GM19035 (cell line): ENCODE results near the gene CBFA2T2.
"Not testable (repeated sequence)": the region's sequence is repeated elsewhere in the genome, so short reads cannot be mapped to it uniquely, and the experiment has no call there.

Source experiments
- ATAC-seq: cut with Tn5 transposase; IDR thresholded peaks from one replicate; pipeline ENCODE4 v1.9.1; 2021; ENCODE audit not compliant: unreplicated experiment

CBFA2T2 gene

GRCh38 chr20:33470457-33470856 lies 19.4 kb upstream of the CBFA2T2 start:
- ATAC-seq = no peak

GRCh38 chr20:33470866-33471265 lies 19.0 kb upstream of the CBFA2T2 start:
- no peak for ATAC-seq

DNA sequence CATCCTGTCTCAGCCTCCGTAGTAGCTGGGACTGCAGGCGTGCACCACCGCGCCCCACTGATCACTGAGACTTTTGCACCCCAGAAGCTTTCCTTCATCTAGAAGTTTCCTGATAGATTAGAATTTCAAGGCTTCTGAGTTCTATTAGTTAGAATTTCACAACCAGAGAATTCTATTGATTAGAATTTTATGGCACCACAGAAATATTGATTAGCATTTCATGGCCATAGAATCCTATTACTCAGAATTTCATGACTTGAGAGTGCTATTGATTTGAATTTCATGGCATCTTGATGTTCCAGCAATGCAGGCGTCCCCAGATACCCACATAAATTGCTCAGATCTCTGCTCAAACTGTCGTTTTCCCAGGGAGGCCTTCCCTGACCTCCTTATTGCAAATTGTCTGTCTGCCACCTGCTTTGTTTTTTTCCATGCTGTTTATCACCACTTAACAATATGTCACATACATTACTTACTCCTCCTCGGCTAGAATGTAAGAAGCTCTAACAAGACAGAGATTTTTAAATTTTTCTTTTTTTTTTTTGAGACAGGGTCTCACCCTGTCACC lies 16.9 kb upstream of the CBFA2T2 start:
- ATAC-seq = no peak

DNA sequence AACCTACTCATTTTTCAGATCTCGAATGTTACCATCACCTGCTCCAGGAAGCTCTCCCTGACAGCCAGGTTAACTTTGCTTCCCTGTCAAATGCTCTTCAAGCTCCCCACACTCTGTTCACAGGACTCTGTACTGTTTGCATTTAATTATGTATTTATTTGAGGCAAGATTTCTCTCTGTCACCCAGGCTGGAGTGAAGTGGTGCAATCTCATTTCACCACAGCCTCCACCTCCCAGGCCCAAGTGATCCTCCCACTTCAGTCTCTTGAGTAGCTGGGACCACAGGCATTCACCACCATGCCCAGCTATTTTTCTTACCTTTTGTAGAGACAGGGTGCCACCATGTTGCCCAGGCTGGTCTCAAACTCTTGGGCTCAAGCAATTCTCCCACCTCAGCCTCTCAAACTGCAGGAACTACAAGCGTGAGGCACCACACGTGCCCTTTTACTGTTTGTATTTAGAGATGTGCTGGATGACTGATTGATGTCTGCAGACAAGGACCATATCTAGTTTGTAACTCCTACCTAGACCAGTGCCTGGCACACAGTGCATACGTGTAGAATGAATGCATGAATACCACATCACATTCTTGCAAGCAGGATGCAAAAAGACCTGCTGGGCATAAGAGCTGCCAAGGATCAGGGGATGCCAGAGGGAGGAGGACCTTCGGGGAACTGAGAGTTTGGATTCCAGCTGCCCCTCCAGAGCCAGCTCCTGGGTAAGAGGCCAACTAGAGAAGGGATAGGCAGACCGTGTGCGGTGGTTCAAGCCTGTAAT lies 15.6 kb upstream of the CBFA2T2 start:
- no peak for ATAC-seq

DNA sequence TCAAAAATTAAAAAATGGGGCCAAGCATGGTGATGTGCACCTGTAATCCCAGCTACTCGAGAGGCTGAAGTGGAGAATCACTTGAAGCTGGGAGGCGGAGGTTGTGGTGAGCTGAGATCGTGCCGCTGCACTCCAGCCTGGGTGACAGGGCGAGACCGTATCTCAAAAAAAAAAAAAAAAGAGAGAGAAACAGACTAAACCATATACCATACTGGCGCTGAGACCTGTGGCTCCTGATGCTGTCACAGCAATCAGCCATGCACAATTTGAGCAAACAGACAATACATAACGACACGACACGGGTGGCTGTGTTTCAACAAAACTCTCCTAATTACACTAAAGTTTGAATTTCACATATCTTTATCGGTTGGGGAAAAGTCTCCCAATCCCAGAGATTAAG lies 14.9 kb upstream of the CBFA2T2 start:
- ATAC-seq = no peak

DNA sequence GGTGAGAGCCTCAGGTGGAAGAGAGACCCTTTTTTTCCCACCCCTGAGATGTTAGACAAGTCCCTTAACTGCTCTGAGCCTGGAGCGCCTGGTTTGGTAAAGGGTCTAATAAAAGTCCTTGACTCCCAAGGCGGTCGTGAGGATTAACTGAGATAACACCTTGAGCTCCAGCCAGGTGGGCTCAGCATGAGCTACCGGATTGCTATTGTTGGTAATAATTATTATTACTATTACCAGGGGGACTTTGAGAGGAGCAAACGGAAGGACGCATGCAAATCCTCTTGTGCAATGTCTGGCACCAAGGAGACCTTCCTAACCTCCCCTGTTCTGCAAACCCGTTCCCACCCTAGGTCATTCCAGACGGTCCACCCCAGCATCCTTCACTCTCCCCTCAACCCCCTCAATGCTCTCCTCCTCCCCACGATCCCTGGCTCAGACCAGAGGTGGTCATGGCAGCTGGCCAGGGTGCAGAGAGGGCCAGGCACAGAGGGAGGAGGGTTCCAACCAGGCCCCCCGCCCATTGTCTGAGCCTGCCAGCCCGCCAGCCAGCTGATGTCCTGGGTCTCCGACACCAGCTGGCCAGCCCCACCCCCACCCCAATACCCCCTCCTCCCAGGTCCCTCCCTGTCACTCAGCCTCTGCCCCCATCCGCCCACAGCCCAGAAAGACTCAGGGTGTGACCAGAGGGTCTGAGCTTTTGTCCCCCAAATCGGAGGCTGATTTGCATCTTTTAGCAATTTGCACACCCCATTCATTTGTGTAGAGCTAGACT lies 14.3 kb upstream of the CBFA2T2 start:
- no peak for ATAC-seq

DNA sequence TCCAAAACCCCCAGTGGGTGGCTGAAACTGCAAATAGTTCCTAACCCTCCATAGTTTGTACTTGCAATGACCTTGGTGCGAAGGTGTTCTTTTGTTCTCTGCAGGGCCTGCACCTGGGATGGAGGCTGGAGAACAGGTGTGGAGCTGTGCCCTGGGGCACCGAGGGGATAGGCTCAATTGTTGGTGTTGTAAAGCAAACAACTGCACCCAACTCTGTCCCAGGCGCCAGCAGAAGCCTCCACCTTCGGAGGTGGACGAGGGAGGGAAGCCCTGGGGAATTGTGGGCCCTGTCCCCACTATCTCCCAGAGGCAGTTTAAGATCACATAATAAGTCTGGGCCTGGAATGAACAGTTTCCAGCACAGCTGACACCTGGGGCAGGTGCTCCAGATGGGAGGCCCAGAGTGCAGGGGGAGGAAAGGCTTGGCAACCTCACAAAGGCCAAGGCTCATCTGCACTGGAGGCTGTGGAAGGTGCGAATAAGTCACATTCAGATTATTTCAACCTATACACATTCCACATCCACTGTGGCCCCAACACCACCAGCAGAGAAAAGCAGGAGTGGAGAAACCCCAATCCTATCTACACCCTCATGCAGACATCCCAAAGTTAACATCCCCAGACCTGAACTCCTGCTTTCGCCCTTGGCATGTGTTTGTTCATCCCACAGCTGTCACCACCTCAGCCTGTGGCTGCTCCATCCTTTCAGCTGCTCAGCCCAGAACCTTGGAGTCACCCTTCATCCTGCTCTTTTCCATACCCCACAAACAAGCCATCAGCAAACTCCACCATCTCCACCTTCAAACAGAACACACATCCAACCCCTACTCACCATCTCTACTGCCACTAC lies 12.3 kb upstream of the CBFA2T2 start:
- no peak for ATAC-seq

- ATAC-seq = no peak
These were observed 9.8 kb upstream of the CBFA2T2 start for GRCh38 chr20:33480048-33480447.

- no peak for ATAC-seq
These were observed 8.4 kb upstream of the CBFA2T2 start for GRCh38 chr20:33481431-33481941.

- no peak for ATAC-seq
These were observed 7.3 kb upstream of the CBFA2T2 start for GRCh38 chr20:33482581-33482980.

DNA sequence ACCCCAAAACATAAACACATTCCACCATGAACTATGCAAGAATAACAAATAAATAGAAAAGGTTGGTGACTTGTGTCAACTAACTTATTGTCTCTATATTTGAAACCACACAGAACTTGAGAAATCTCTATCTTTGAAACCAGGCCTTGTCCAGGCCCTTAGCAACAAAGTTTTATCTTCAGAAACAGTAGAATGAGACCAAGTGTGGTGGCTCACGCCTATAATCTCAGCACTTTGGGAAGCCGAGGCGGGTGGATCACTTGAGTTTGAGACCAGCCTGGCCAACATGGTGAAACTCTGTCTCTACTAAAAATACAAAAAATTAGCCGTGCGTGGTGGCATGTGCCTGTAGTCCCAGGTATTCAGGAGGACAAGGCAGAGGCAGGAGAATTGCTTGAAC lies 6.7 kb upstream of the CBFA2T2 start:
- not testable (repeated sequence) for ATAC-seq

DNA sequence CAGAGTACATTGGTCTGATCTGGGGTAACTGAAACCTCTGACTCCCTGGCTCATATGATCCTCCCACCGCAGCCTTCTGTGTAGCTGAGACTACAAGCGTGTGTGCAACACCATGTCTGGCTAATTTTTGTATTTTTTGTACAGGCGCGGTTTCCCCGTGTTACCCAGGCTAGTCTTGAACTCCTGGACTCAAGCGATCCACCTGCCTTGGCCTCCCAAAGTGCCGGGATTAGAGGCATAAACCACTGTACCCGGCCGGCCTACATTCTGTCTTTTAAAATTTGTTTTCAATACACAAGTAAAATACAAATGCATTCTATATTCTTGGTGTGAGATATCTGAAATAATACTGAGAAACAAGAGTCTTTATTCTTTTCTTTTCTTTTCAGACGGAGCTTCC lies 1.7 kb upstream of the CBFA2T2 start:
- ATAC-seq = no peak

DNA sequence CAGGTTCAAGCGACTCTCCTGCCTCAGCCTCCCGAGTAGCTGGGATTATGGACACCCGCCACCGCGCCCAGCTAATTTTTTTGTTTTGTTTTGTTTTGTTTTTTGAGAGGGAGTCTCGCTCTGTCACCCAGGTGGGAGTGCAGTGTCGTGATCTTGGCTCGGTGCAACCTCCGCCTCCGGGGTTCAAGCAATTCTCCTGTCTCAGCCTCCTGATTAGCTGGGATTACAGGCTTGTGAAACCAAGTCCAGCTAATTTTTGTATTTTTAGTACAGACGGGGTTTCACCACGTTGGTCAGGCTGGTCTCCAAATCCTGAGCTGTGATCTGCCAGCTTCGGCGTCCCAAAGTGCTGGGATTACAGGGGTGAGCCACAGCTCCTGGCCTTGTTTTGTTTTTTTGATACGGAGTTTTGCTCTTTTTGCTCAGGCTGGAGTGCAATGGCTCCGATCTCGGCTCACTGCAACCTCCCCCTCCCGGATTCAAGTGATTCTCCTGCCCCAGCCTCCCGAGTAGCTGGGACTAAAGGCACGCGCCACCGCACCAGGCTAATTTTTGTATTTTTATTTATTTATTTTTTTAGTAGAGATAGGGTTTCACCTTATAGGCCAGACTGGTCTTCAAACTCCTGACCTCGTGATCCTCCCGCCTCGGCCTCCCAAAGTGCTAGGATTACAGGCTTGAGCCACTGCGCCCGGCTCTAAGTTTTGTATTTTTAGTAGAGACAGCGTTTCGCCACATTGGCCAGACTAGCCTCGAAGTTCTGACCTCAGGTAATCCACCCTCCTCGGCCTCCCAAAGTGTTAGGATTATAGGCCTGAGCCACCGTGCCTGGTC lies 1.0 kb upstream of the CBFA2T2 start:
- ATAC-seq = not testable (repeated sequence)

DNA sequence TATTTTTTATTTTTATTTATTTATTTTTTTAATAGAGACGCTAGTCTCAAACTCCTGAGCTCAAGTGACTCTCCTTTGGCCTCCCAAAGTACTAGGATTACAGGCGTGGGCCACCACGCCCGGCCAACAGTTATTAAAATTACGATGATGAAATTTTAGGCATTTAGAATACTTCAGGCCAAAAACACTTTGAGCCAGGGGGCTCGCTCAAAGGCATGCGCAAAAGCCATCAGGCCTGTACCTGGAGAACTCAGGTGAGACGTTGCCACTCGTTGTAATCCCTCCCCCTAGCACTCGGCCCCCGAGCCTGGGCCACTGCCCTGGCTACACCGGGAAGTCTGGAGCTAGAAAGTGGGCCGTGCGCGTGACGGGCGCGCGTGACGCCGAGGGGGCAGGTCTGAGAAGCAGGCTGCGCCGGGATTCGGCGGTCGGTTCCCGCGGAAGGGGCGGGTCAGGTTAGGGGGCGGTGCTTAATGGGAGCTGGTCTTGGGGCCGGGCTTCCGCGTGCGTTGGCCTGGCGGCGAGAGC lies 337 bp upstream of the CBFA2T2 start:
- ATAC-seq = peak; percentile 90

GRCh38 chr20:33490934-33491656 lies 1.2 kb downstream of the CBFA2T2 start:
- no peak for ATAC-seq

DNA sequence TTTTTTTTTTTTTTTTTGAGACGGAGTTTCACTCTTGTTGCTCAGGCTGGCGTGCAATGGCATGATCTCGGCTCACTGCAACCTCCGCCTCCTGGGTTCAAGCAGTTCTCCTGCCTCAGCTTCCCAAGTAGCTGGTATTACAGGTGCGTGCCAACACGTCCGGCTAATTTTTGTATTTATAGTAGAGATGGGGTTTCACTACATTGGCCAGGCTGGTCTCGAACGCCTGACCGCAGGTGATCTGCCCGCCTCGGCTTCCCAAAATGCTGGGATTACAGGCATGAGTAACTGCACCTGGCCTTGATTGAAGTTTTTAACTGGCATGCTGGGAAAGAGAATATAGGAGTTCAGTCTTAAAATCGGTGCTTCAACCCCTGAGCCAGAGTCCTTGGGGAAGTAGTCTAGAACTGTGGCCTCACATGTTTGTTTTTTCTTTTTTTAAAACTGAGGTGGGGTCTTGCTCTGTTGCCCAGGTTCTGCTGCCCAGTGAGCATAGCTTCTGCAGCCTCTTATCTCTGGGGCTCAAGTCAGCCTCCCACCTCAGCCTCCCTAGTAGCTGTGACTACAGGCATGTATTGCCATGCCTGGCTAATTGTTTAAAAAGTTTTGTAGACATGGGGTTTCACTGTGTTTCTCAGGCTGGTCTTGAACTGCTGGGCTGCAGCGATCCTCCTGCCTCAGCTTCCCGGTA lies 3.3 kb downstream of the CBFA2T2 start:
- ATAC-seq = no peak

DNA sequence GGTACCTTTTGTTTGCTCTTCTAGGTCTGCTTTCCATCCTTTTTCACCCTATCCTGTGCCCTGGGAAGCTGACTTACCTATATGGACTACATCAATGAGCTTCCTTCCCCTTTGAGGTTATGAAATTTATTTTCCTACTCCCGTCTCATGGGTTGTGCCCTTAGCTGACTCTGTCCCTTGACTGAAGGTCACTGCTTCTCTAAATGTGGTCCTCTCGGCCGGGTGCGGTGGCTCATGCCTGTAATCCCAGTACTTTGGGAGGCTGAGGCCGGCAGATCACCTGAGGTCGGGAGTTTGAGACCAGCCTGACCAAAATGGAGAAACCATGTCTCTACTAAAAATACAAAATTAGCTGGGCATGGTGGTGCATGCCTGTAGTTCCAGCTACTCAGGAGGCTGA lies 6.9 kb downstream of the CBFA2T2 start:
- not testable (repeated sequence) for ATAC-seq

GRCh38 chr20:33499355-33499754 lies 9.5 kb downstream of the CBFA2T2 start:
- no peak for ATAC-seq

DNA sequence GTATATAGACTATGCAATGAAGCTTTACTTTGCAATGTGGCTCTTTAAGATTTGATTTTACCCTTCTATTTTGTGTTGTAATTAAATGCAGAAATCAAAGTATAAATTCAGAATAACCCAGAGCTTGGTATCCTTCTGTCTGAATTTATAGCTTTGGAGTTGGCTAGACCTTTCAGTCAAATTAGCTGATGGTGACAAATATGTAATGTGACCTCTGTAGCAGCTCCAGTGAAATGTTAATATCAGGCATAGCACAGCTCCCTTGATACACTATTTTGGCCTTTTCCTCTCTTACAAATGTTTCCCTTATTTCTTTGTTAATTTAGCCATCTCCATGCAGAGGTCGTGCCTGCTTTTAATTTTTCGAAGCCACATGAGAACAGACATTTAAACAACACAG lies 11.1 kb downstream of the CBFA2T2 start:
- no peak for ATAC-seq
